ENCODE measurements around the gene NPIPB2.

The NPIPB2 gene

GRCh38 chr16:11896486-11897176, 45.2 kb downstream of the NPIPB2 start:
- DNase-seq = no peak

DNA sequence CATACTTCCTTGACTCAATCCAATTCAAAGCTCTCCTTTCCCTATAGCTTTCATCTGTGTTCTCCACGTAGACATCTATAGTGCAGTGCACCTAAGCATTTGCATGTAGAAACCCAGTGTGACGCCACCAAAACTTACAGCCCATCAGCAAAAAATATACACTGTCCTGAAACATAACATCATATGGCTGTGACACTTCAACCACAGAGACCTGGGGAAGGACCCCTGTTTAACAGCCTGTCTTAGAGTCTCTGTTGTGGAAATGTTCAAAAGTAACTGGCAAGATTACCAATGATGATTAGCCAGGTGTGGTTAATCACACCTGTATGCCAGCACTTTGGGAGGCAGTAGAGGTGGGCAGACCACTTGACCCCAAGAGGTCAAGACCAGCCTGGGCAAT, 48.3 kb downstream of the NPIPB2 start:
- DNase-seq = no peak

DNA sequence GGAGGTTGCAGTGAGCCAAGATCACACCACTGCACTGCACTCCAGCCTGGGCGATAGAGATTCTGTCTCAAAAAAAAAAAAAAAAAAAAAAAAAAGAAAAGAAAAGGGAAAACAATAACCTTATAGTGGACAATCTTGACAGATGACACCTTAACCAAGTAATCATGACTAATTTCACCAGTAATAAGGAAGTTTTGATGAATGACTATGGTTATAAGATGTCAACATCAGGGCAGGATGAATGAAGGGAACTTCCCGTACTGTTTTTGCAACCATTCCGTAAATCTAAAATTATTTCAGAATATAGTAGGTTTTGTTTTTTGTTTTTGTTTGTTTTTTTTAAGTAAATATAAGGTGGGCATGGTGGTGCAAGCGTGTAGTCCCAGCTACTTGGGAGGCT, 49.1 kb downstream of the NPIPB2 start:
- DNase-seq = no peak

- no peak for DNase-seq
Observed at GRCh38 chr16:11890231-11890965, 51.4 kb downstream of the NPIPB2 start.

DNA sequence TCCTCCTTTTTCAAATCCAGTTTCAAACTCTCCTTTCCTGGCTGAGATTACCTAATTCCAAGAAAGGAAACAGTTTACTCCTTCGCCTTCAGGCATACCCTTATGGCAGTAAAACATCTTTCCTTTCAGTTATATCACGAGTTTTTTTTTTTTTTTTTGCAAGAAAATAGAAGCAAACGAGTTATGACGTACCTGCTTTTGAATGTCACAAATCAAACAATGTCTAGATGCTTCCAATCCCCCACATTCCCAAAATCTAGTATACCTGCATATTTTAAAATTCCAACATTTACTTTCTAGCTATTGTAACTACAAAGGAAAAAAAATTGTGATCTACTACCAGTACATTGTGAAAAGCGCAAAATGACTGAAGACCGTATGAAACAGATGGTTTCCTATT, 55.0 kb downstream of the NPIPB2 start:
- no peak for DNase-seq

- no peak for DNase-seq
Observed at GRCh38 chr16:11884035-11884434, 57.8 kb downstream of the NPIPB2 start.

GRCh38 chr16:11880007-11880406, 61.8 kb downstream of the NPIPB2 start:
- DNase-seq = no peak

DNA sequence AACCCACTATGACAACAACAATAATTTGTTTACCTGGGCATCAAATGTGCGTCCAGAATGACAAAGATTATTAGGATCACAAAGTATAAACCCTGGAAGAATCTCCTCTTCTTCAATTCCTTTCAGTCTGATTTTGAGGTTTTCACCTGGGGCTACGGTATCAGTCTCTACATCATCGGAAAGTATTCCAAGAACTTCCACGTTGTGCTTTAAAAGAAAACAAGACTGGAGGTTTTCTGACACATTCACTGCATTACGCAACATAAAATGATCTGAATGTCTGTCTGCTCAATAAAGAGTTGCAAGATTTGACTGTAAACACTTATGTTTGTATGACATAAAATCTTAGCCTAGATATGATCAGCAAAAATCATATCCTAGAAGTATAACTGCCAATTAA, 64.5 kb downstream of the NPIPB2 start:
- no peak for DNase-seq
